Measurements from ENCODE around the gene TTC34.

DNA sequence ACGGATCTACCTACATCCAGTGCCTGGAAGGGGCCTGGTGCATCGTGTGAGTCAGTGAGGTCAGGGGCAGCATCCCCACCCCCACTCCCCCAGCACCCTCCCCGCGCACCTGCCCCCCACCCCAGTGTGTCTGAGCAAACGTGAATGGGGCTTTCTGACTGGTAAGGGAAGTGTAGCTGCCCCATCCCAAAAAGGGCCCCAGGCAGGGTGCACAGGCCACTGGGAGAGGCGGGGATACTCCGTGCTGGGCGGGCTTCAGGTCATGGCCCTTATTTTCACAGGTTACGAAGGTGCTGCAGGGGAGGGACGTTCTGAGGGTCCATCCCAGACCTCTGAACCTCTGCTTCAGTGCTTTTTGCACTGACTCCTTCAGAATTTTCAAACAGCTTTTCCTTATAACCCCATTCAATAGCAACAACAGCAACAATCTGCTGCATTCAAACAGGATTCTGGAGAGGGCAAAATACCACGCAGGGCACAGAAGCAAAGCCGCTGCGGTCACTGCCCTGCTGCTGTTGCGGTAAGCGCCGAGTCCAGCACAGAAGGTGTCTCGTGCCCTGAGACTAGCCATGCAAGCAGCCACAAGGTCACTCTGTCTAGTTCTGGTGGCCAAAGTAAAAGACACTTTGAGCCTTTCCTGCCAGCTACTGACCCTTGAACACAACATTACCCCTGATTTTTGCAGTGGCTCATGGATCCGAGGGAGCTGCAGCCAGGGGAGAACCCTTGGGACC, 10.3 kb downstream of the TTC34 start:
- TF ChIP-seq, protein P1, sequence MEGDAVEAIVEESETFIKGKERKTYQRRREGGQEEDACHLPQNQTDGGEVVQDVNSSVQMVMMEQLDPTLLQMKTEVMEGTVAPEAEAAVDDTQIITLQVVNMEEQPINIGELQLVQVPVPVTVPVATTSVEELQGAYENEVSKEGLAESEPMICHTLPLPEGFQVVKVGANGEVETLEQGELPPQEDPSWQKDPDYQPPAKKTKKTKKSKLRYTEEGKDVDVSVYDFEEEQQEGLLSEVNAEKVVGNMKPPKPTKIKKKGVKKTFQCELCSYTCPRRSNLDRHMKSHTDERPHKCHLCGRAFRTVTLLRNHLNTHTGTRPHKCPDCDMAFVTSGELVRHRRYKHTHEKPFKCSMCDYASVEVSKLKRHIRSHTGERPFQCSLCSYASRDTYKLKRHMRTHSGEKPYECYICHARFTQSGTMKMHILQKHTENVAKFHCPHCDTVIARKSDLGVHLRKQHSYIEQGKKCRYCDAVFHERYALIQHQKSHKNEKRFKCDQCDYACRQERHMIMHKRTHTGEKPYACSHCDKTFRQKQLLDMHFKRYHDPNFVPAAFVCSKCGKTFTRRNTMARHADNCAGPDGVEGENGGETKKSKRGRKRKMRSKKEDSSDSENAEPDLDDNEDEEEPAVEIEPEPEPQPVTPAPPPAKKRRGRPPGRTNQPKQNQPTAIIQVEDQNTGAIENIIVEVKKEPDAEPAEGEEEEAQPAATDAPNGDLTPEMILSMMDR (conservative IDR thresholded peaks at IDR 0.05; ENCODE audit: low read length) = no peak
- no peak for TF ChIP-seq EZH2phosphoT487 (IDR thresholded peaks at IDR 0.05; ENCODE audit: borderline replicate concordance)

Data from Loucy (cell line).